Large intestine (tissue), 3 donors: ENCODE data around the gene ZSWIM4. TPM values are rescaled to one million over a fixed set of nuclear protein-coding genes. Genes with fewer than 3 reads are reported as not detected.

ENCODE experiments used
- DNase-seq, 2 donors: peaks; one replicate each; pipeline versions ENCODE4 v3.0.0 to v3.0.0-alpha.2; 2013
- H3K27ac ChIP-seq: one replicate; pipeline ENCODE4 v1.5.1; 2013; ENCODE audit warnings: low read length
- H3K27me3 ChIP-seq: 2 replicates; pipeline ENCODE4 v1.6.1; 2013; ENCODE audit warnings: low read length; ENCODE audit not compliant: control insufficient read depth, insufficient read depth
- H3K36me3 ChIP-seq: 2 replicates; pipeline ENCODE4 v1.6.1; 2013; ENCODE audit warnings: low read length; ENCODE audit not compliant: control insufficient read depth, insufficient read depth
- H3K4me1 ChIP-seq: one replicate; pipeline ENCODE4 v1.6.1; 2013; ENCODE audit warnings: low read length; ENCODE audit not compliant: control insufficient read depth, insufficient read depth
- H3K4me3 ChIP-seq: one replicate; pipeline ENCODE4 v1.5.1; 2013; ENCODE audit warnings: low read length
- H3K9me3 ChIP-seq: one replicate; pipeline ENCODE4 v1.6.1; 2013; ENCODE audit warnings: mild to moderate bottlenecking, low read depth, low read length, moderate library complexity; ENCODE audit not compliant: control insufficient read depth
- WGBS: methylation state at CpG from one replicate; pipeline ENCODE4 v1.1.5; 2013; ENCODE audit warnings: low lambda C conversion rate; ENCODE audit not compliant: insufficient coverage; 5-methylcytosine and 5-hydroxymethylcytosine counted together
- polyA plus RNA-seq: library from polyadenylated mRNA; unstranded; fragments of 120-200 nt; gene quantifications from one replicate; pipeline ENCODE4 v1.2.1, GENCODE V29; 2013

ZSWIM4 gene
- polyA plus RNA-seq, 1 donor = 3.7 TPM

DNA sequence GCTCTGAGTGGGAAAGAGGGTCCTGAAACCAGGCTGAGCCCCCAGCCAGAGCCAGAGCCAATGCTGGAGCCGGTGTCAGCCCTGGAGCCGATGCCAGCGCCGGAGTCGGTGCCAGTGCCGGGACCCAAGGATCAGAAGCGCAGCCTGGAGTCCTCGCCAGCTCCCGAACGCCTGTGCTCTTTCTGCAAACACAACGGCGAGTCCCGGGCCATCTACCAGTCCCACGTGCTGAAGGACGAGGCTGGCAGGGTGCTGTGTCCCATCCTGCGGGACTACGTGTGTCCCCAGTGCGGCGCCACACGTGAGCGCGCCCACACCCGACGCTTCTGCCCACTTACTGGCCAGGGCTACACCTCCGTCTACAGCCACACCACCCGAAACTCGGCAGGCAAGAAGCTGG, 82.1 kb downstream of the ZSWIM4 start:
- WGBS = no CpG with 5 or more reads among the region's 27 CpGs
- Histone ChIP-seq H3K36me3 (no peaks in the 10 kb centered on the region), H3K4me3 (no peak overlapping the region), H3K9me3 (peaks cover 3% of the 10 kb centered on the region), H3K4me1 (peaks cover 11% of the 10 kb centered on the region), H3K27ac (no peak overlapping the region), H3K27me3 (no peaks in the 10 kb centered on the region)
- no peak for DNase-seq

- peak overlapping the region; percentile 23 for H3K4me3 ChIP-seq
Measured at GRCh38 chr19:13880059-13881043, 85.1 kb downstream of the ZSWIM4 start.

DNA sequence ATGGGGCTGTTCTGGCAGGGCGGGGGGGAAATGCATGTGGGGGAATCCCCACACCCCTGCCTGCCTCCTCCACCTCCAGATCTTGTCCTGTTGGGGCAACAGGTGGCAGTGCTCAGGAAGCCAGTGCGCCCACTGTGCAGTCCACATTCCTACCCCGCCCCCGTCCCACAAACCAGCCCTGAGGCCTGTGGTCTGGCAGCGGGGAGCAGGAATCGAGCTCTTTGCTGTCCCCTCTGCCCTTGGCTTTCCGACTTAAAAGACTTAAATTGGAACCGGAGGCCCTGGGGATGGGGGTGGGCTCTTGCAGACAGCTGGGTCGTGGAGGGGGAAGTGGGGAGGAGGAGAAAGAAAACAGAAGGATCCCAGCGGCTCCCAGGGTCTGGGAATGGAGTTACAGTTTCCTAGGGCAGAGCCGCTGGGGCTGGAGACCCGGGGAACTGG, 86.0 kb downstream of the ZSWIM4 start:
- no peak for DNase-seq
- H3K27me3 ChIP-seq = no peaks in the 10 kb centered on the region
- no peak overlapping the region for H3K4me3 ChIP-seq
- H3K36me3 ChIP-seq = no peaks in the 10 kb centered on the region
- no CpG with 5 or more reads among the region's 12 CpGs for WGBS
- no peaks in the 10 kb centered on the region for H3K9me3 ChIP-seq
- peaks cover 15% of the 10 kb centered on the region for H3K4me1 ChIP-seq
- no peak overlapping the region for H3K27ac ChIP-seq

More at GRCh38 chr19:13880059-13881043, 85.1 kb downstream of the ZSWIM4 start:
- Histone ChIP-seq H3K9me3 (no peaks in the 10 kb centered on the region), H3K27me3 (no peaks in the 10 kb centered on the region), H3K27ac (peak overlapping the region; percentile 33), H3K36me3 (no peaks in the 10 kb centered on the region), H3K4me1 (peaks cover 15% of the 10 kb centered on the region)
- no CpG with 5 or more reads among the region's 34 CpGs for WGBS
- peak; percentile 94 to 96 for DNase-seq

Other genes starting within 250 kb of the ZSWIM4 start
- 43.7 TPM for gene MRI1, start 30.9 kb upstream of the ZSWIM4 start, polyA plus RNA-seq
- 101 TPM for gene C19orf53, start 21.0 kb upstream of the ZSWIM4 start, polyA plus RNA-seq
- gene NANOS3, start 81.7 kb downstream of the ZSWIM4 start, polyA plus RNA-seq = 2.3 TPM
- 4.7 TPM for gene BRME1, start 110.7 kb downstream of the ZSWIM4 start, polyA plus RNA-seq
- gene CC2D1A, start 110.8 kb downstream of the ZSWIM4 start, polyA plus RNA-seq = 42.2 TPM
- gene PODNL1, start 143.0 kb downstream of the ZSWIM4 start, polyA plus RNA-seq = 1.6 TPM
- 26.8 TPM for gene DCAF15, start 157.1 kb downstream of the ZSWIM4 start, polyA plus RNA-seq
- gene RFX1, start 210.9 kb downstream of the ZSWIM4 start, polyA plus RNA-seq = 17.1 TPM
- 0.31 TPM for gene RLN3, start 232.7 kb downstream of the ZSWIM4 start, polyA plus RNA-seq
- gene IL27RA, start 236.3 kb downstream of the ZSWIM4 start, polyA plus RNA-seq = 6.4 TPM